GDM1 (cell line): ENCODE measurements around the gene TMCC2.
"Not testable (repeated sequence)": the region's sequence is repeated elsewhere in the genome, so short reads cannot be mapped to it uniquely, and the experiment has no call there.

Experiments
- DNase-seq: peaks from one replicate; lab custom pipeline; 2025; lab: John Stamatoyannopoulos, UW

Gene TMCC2

DNA sequence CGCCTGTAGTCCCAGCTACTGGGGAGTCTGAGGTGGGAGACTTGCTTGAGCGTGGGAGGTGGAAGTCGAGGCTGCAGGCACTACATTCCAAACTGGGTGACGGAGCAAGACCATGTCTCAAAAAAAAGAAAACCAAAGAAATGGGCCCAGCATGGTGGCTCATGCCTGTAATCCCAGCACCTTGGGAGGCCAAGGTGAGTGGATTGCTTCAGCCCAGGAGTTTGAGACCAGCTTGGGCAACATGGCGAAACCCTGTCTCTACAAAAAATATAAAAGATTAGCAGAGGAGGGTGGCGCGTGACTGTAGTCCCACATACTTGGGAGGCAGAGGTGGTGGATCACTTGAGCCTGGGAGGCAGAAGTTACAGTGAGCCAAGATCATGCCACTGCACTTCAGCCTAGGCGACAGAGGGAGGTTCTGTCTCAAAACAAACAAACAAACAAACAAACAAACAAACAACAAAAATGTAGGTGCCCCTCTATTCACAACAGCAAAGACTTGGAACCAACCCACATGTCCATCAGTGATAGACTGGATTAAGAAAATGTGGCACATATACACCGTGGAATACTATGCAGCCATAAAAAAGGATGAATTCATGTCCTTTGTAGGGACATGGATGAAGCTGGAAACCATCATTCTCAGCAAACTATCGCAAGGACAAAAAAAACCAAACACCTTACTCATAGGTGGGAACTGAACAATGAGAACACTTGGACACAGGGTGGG, 53.1 kb downstream of the TMCC2 start:
- not testable (repeated sequence) for DNase-seq

DNA sequence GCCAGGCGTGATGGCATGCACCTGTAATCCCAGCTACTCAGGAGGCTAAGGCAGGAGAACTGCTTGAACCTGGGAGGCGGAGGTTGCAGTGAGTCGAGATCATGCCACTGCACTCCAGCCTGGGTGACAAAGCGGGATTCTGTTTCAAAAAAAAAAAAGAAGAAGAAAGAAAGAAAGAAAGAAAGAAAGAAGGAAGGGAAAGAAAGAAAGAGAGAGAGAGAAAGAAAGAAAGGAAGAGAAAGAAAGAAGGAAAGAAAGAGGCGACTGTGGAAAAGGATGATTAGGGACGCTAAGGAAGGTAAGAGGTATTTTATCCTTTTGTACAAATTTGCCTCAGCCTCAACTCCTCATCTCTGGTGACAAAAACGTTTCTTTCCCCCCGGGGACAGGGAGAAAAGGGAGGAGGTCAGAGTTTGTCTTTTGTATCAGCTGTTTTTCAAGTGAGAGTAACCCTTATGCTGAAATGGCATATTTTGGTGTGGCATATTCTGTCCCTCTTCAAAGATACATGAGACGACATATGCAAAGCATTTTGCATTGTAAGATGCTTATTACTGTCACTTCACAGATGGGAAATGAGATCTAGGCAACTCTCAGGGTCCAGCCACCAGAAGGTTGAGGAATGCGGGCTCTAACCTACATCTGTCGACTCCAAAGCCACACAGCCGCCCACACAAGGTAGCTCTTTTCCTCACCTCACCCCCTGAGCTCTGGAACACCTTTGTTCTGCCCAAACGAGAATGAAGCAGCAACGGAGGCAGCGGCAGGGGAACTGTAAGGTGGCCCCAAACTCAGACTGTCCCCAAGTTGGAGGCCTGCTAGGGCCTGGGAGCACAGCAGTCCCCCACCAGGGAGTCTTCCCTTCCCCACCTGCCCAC, 55.8 kb downstream of the TMCC2 start:
- no peak for DNase-seq

DNA sequence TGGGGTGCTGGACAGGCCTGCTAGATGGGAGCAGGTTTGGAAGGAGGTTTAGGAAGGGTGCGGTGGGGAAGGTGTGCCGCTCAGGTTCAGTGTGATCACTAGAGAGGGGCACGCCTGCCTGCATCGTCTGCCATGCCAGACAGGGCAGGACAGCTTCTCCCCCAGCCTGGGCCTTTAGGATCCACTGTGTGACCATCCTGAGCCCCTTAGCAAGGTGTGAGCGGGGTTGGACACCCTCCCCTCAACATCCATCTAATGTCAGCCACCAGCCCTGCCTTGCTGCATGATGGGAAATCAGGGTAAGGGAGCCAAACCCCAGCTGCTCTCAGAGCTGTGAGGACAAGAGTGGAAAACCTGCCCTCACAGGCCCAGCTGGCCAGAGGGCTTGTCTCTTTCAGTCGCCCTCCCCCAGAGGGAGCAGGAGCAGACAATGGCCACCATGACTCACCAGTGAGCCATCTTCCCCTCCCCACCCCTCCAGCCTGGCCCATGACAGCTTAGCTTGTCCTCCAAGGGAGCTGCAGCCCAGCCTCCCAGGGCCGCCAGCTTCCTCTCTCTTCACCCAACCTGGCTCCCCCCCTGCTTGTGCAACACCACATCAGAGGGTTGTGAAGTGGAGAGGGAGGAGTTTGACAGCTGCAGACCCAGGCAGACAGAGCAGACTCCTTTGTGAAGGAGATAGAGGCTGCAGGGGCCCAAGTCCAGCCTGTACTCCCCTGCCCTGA, 56.8 kb downstream of the TMCC2 start:
- DNase-seq = peak; percentile 62

DNA sequence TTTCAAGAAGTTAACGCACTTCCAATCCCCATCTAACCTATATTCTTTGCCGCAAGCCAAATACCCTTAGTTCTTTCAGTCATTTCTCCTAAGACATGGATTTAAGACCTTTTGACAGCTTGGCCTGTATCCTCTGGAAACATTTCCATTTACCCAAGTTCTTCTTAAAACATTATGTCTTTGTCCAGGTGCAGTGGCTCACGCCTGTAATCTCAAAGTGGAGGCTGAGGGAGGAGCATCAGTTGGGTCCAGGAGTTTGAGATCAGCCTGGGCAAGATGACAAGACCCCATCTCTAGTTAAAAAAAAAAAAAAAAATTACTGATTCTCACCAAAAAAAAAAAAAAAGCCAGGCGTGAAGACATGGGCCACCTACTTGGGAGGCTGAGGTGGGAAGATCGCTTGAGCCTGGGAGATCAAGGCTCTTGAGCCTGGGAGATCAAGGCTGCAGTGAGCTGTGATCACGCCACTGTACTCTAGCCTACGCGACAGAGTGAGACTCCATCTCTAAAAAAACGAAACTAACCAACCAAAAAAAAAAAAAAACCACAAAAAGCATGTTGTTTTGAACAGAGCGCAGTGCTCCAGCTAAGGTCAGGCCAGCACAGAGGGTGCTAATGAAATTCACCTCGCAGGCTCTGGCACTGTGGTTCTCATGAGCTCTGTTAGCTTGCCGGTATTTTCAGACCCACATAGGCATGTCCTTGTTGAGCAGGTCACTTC, 57.8 kb downstream of the TMCC2 start:
- DNase-seq = no peak

DNA sequence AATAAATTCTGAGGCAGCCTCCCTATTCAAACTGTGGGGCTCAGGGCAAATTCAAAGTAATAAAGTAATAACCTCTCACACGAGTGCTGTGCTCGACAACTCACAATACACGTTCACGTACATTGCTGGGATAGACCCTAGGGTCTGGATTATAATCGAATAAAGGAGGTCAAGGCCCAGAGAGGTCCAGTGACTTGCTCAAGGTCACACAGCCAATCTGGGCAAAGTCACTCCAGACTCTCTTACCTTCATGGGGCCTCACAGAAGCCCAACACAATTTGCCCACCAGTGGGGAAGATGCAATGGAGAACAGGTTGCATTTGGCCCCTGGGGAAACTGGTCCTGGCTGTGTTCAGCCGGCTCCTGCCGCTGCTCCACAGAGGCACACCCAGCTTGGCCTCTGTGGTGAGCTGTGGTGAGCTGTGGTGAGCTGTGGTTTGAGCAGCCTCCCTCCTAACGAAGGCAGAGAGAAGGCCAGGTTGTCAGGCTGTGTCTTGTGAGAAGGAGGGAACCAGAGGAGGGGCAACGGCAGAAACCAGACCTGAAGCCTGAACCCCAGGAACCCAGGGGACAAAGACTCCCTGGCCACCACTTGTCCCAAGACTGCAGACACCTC, 58.7 kb downstream of the TMCC2 start:
- DNase-seq = peak; percentile 75

DNA sequence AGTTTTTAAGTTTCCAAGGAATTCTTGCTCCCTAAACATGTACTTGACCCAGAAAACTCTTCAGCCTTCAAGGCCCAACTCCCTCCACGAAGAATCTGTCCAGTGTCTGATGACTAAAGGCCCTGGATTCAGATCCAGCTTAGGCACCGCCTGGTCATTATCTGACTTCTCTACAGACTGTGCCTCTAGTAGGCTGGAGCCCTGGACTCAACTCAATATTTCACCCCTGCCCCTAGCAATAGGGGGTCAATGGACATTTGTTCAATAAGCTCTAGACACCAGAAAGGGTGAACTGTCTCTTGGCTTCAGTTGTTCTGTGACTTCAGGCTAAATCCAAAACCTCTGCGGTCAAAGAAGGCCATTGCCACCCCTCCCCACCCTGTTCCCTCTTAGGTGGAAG, 59.3 kb downstream of the TMCC2 start:
- no peak for DNase-seq

DNA sequence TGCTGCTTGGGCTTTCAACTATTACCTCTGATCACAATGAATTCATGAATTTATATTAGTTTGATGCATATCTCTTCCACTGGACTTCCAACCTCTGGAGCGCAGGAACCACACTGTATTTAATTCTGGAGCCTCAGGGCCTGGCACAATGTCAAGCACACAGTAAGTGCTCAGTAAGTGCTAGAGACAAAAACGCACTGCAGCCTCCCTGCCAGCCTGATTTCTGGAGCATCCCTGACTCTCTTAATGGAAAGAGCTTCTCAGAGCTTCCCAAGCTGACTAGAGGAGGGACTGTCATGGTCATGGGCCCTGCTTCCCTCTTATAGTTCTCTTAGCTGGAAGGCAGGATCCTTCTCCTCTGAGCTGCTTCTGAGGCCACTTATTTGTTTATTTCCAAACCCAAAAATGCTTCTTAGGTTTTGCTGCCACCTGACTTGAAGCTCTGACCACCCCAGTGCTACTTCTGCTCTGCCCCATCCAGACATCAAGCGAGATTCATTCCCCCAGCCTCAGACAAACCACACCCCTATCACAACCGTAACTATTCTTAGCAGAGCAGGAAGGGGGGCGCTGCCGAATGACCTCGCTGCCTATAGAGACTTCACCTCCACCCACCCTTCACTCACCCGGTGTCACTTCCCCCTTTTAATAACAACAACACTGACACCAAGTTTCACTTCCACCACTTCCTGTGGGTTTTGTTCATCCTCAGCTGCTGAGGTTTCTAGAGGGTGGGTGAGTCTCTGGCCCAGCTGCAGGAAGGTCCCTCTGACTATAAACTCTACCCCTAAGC, 60.2 kb downstream of the TMCC2 start:
- peak; percentile 81 for DNase-seq

DNA sequence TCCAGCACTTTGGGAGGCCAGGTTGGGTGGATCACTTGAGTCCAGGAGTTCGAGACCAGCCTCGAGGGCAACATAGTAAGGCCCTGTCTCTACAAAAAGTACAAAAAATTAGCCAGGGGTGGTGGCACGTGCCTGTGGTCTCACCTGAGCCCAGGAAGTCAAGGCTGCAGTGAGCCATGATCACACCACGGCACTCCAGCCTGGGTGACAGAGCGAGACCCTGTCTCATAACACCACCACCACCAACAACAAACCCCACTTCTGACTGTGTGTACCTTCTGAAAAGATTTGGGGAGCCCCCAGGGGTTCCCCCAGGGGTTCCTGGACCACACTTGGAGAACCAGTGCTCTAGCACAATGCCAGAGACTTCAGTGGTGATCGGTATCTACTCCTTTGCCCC, 63.9 kb downstream of the TMCC2 start:
- no peak for DNase-seq

DNA sequence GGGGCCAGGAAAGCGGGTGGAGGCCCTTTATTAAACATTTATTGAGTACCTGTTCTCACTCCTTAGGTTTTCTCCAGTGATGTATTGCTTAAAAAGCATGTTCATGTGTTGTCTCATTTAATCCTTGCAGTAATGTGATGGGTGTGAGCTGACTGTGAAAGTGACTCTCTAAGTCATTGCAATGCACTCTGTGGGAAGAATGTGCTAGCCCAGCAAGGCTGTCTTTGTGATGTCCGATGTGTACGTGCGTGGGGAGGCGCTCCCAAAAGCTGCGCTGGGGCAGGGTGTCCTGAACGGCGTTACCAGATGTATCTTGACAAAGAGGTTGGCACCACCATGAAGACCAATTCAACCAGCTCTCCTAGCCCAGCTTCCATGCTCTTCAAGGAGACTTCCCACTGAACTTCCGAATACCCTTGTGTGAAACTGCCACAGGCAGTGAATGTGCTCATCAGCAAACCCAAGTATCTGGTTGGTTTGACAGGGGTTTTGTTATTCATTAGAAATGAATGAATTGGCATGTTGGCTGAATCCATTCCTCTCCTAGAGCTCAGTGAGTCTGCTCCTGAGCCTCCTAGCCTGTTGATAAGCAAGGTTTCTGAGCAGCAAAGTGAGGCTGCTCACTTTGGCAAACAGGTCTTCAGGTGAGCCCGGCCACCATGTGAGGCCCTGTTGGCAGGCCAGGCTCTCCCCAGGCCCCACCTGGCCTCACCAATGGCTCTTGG, 65.8 kb downstream of the TMCC2 start:
- no peak for DNase-seq

DNA sequence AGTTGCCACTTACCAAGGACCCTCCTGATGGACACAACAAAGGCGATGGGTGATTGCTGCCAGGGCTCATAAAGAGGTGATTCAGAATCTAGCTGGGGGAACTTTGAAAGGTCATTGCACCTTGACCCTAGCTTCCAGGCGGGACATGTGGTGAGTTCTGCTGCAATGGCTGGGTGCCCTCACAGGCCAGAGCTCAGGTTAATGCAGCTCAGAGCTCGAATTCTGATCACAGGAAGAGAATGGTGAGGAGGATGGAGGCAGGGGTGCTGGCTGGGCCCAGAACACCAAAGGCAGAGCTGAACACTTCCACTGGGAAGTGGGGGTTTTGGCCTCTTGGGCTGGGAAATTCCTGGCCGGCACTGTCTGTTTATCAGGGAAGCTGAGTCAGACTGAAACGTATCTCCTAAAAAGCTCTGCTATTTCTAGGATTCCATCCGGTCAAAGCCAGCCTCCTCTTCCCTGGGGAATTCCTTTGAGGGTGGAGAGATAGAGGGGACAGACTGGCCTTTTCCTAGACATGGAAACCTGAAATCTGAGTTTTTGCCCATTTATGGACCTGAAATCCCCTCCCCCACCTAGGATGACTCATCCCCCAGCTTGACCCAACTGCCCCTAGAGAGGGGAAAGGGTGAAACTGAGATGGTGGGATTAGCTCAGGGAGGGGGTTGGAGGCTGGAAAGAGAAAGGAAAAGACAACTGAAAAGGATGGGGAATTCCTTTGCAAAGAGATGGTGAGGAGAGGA, 66.6 kb downstream of the TMCC2 start:
- DNase-seq = no peak

DNA sequence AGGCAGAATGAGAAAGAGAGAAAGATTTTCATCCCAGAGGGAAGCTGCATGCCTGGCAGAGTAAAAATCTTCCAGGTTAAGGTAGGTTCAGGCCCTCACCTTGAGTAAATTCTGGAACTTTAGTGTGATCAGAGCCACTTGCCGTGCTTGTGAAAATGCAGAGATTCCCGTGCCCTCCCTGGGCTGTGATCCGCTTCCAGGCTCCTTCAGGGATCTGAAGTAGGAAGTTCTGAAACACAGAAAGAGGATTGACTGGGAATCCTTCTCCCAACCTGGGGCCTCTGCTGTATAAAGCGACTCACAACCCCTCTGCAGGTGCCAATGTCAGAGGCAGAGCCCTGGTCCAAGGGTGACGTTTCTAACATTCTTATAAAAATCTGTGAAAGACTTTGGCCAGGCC, 67.2 kb downstream of the TMCC2 start:
- DNase-seq = no peak

DNA sequence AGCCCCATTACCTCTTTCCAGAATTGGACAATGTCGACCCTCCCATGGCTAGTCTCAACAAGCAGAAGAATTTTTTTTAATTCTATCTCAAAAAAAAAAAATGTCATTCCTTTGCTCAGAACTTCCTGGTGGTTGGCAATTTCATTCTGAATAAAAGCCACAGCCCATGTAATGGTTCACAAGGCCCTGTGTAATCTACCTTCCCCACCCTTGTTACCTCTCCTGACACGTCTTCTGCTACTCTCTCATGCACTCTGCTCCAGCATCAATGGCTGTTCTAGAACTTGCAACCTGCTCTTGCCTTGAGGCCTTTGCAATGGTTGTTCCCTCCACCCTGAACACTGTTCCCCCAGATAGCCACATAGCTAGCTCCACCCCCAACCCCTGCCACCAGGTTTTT, 68.4 kb downstream of the TMCC2 start:
- DNase-seq = no peak

DNA sequence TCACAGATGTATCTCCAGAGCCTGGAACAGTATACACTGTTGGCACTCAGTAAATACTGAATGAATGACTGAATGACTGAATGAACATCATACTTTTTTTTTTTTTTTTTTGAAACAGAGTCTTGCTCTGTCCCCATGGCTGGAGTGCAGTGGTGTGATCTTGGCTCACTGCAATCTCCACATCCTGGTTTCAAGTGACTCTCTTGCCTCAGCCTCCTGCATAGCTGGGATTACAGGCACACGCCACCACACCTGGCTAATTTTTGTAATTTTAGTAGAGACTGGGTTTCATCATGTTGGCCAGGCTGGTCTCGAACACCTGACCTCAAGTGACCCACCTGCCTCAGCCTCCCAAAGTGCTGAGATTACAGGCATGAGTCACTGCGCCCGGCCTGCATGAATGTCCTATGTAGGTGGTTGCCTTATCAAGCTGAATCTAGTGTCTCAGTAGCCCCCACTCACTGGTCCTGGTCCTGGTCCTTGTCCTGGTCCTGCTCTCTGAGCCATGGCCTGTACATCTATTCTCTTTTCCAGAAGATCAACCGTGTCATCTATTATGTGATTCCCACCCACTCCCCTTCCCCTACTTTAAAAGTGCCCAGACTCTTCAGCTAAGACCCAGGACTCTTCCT, 69.9 kb downstream of the TMCC2 start:
- DNase-seq = not testable (repeated sequence)

DNA sequence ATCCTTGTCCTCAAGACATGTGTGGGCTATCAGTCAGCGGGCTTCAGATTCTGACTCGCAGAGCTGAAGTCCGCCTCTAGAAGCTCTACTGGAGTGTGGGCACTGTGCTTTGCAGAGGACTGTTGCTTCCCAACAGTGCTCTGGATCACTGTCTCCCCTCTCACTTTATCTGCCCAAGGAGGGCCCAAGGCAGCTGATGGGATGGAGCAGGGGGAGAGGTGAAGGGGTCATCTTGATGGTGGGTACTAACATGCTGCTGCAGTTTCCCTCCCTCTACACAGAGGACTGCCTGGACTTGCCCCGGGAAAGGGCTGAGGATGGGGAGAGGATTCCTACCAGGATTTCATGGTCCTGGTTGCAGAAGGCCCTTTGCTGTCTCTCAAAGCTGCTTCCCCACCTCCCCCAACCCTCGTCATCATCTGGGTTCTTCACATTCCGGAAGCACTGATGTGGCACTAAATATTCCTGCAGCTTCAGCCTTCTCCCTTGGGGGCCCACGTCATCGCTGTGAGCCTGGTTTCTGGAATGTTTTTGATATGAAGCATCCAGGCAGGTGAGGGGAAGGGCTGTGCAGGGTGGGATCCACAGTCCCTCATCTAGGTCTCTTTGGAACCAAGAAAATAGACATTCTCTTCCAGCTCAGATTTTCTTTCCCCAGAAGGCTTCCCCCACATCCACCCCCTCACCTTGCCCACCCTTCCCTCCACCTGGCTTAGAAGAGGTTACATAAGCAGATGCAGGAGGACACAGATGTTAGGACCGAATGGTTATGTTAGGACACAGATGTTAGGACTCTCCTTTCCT, 70.6 kb downstream of the TMCC2 start:
- no peak for DNase-seq

DNA sequence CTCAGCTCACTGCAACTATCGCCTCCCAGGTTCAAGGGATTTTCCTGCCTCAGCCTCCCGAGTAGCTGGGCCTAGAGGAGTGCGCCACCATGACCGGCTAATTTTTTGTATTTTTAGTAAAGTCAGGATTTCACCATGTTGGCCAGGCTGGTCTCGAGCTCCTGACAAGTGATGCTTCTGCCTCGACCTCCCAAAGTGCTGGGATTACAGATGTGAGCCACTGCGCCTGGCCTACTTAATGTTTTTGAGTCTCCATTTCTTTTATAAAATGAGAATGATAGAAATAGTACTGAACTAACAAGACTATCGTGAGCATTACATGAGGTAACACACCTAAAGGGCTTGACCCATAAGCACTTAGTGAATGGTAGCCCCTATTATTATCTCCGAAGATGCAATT, 72.4 kb downstream of the TMCC2 start:
- DNase-seq = no peak

DNA sequence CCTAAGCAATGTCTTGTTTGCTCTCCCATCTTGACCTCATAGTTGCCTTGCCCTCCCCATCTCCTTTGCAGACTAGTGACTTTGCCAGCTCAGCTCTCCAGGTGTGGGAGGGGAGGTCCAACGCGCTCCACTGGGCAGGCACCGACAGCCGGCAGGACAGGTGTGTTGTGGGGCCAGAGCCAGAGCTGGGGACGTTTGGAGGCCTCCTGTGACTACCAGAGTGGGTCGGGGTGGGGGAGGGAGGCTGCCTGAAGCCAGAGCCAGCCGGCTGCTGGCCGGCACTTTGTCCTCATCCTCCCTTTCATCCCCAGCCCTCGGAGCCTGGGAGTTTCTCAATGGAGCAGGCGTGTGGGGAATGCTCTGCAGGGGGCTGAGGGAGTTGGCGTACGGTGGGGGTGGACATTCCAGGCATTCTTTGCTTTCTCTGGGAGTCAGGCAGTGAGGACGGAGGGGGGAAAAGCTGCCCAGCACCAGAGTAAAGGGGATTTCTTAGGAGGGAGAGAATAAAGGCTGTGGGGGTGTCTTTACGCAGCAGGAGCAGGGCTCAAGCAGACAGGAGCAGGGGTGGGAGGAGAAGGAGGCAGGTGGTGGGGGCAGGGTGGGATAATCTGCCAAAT, 73.6 kb downstream of the TMCC2 start:
- no peak for DNase-seq

DNA sequence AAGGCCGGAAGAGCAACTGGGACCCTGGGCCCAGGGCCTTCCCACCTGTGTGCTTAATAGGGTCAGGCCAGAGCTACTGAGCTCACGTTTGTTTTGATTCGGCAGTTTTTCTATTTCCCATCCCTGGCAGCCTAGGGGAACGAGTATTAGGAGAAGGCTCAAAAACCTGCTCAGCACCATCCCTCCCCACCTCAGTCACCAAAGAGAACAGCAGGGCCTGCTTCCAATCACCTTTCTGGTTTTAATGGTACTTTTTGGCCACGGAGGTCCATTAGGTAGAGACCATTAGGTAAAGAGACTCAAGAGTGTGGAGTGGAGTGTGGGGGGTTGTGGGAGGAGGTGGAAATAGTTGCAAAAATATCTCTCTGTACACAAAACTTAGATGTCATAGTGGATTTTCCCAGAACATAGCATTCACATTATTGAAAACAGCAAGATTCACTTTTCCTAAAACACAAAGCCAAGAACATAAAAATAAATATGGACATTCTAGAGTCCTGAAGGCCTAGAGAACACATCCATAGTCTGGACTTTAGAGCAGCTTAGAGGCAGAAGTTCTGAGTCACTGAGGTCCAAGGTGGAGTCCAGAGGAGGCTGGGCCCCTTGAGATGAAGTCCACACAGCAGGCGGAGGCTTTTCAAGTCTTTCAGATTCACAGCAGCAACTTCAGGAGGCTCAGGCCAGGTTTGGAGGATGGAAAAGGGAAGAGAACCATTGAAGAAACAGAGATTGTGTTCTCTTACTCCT, 74.3 kb downstream of the TMCC2 start:
- DNase-seq = no peak
